Subcutaneous preadipocyte (primary cell): ENCODE results near the gene RBM27. TPM values are rescaled to one million over a fixed set of nuclear protein-coding genes. Genes with fewer than 3 reads are reported as not detected.

Experiments
- small RNA-seq: library from RNA; depleted of rRNA; stranded (forward); fragments of <200 nt; gene quantifications from one replicate; pipeline ENCODE3, GENCODE V24; 2012
- total RNA-seq: library from RNA; depleted of rRNA; stranded (reverse); fragments of >200 nt; gene quantifications from 2 replicates; pipeline ENCODE4 v1.2.3, GENCODE V29; 2012

The RBM27 gene, protein sequence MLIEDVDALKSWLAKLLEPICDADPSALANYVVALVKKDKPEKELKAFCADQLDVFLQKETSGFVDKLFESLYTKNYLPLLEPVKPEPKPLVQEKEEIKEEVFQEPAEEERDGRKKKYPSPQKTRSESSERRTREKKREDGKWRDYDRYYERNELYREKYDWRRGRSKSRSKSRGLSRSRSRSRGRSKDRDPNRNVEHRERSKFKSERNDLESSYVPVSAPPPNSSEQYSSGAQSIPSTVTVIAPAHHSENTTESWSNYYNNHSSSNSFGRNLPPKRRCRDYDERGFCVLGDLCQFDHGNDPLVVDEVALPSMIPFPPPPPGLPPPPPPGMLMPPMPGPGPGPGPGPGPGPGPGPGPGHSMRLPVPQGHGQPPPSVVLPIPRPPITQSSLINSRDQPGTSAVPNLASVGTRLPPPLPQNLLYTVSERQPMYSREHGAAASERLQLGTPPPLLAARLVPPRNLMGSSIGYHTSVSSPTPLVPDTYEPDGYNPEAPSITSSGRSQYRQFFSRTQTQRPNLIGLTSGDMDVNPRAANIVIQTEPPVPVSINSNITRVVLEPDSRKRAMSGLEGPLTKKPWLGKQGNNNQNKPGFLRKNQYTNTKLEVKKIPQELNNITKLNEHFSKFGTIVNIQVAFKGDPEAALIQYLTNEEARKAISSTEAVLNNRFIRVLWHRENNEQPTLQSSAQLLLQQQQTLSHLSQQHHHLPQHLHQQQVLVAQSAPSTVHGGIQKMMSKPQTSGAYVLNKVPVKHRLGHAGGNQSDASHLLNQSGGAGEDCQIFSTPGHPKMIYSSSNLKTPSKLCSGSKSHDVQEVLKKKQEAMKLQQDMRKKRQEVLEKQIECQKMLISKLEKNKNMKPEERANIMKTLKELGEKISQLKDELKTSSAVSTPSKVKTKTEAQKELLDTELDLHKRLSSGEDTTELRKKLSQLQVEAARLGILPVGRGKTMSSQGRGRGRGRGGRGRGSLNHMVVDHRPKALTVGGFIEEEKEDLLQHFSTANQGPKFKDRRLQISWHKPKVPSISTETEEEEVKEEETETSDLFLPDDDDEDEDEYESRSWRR
- total RNA-seq: 21.7 and 31.7 TPM in 2 replicates

DNA sequence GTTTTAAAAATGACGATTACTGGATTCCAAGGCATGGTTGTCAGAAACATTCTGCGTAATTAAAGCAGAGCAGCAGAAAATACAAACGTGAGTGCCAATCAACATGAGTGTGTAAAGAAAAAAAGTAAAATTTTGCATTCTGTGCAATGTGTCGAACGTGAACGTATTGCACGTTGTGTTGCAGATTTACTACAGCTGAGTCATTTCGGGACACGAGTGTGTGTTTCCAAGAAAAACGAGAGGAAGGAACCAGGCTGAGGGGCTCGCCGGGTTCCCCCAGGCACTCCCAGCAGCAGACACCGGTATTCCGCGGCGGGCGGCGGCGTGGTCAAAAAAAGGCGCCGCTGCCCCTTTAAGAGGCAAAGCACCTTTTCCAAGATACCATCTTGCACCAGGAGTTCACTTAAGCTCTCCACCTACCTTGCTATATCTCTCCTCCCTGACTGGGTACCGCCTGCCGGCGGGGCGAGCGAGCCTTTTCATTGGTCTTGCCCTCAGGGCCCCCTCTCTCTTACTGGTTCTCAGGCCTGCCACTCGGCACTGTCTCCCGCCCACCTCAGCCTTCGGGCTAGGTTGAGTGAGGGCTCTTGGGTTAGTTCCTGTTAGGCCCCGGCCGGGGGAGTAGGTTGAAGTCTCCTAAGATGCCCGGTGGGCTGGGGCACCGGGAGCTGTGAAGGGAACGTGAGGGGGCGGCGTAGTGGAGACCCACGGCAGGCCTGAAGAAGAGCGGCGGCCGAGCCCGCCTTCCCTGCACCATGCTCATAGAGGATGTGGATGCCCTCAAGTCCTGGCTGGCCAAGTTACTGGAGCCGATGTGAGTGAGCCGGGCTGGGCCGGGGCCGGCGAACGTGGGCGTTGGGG lies at the start of gene RBM27:
TSS of gene RBM27 (plus strand) at position 595 of the 861 bp plus-strand sequence. CDS start at position 756, 161 bp downstream.

Small RNA genes lying within 50 kb of the gene (small RNA-seq; reads per million reads assigned to genes)
- not detected for gene RNU7-180P

Other genes with a start within 250 kb of the RBM27 start
- gene PLAC8L1, start 98.0 kb upstream of the RBM27 start, total RNA-seq: 0.20 TPM in 1 of 2 replicates, not detected in the other
- gene LARS1, start 21.0 kb upstream of the RBM27 start, total RNA-seq: 149 and 158 TPM in 2 replicates
- under 0.01 TPM in 1 of 2 replicates, not detected in the other for gene POU4F3, start 135.2 kb downstream of the RBM27 start, total RNA-seq
- gene TCERG1, start 243.7 kb downstream of the RBM27 start, total RNA-seq: 57.3 and 88.6 TPM in 2 replicates